Measurements from ENCODE around the gene SRC. TPM values are rescaled to one million over a fixed set of nuclear protein-coding genes. Genes with fewer than 3 reads are reported as not detected.

The SRC gene
- total RNA-seq, 1 experiment from 2014 or later = 197 TPM

DNA sequence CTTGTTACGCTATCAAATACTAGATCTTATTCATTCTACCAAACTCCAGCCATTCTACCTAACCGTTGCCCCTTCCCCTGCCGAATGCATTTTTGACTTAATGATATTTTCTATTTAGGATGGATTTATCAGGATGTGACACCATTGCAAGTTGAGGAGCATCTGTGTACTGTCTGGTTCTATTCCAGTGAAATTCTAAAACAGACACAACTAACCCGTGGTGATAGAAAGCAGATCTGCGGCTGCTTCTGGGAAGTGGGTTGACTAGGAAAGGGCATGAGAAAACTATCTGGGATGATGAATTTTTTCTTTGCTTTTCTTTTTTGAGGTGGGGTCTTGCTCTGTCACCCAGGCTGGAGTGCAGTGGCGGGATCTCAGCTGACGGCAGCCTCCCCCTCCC is 20.7 kb upstream of the SRC start:
- POLR2A ChIA-PET = no interaction called here

DNA sequence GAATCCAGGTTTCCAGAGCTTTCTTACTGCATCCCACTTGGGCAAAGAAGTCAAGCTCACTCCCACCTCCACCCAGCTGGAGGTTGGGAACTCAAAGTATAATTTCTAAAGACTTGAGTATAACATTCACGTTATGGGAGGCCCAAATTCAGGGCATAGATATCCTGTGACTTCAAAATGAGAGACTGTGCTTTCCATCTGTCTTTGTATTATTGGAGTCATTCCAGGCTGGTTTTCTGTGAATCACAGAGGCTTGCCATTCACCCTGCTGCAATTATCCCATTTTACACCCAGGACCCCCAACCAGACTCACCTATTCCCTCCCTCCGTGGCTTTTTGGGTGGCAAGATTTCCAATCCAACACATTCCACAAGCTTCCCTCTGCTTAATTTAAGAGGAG is 19.3 kb upstream of the SRC start:
- Histone ChIP-seq H3K27me3 (replicated peaks; ENCODE audit: control insufficient read depth, insufficient read depth, low read length) (no peaks in the 10 kb centered on the region), H3K4me3 (ENCODE audit: low read depth, low read length) (no peak overlapping the region), H3K4me1 (no peaks in the 10 kb centered on the region), H3K9me3 (no peaks in the 10 kb centered on the region), H3K36me3 (ENCODE audit: control insufficient read depth, insufficient read depth, low read length) (no peaks in the 10 kb centered on the region)
- no peaks in the 10 kb centered on the region for H3K4me1 Mint-ChIP-seq (ENCODE audit: low read depth, unreplicated experiment)
- TF ChIP-seq, protein P1, sequence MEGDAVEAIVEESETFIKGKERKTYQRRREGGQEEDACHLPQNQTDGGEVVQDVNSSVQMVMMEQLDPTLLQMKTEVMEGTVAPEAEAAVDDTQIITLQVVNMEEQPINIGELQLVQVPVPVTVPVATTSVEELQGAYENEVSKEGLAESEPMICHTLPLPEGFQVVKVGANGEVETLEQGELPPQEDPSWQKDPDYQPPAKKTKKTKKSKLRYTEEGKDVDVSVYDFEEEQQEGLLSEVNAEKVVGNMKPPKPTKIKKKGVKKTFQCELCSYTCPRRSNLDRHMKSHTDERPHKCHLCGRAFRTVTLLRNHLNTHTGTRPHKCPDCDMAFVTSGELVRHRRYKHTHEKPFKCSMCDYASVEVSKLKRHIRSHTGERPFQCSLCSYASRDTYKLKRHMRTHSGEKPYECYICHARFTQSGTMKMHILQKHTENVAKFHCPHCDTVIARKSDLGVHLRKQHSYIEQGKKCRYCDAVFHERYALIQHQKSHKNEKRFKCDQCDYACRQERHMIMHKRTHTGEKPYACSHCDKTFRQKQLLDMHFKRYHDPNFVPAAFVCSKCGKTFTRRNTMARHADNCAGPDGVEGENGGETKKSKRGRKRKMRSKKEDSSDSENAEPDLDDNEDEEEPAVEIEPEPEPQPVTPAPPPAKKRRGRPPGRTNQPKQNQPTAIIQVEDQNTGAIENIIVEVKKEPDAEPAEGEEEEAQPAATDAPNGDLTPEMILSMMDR (IDR thresholded peaks at IDR 0.05; ENCODE audit: insufficient read depth in 1 of 2, low read depth in 1 of 2, low read length in 1 of 2, severe bottlenecking in 1 of 2, unreplicated experiment in 1 of 2) = no peak
- H3K27ac Mint-ChIP-seq (ENCODE audit: unreplicated experiment) = no peak overlapping the region
- no peak for DNase-seq
- intact Hi-C loops (cut with micrococcal nuclease; ENCODE audit: unreplicated experiment) = no loop called here
- no peaks in the 10 kb centered on the region for H3K27me3 Mint-ChIP-seq (ENCODE audit: insufficient read depth, unreplicated experiment)
- no peak overlapping the region for H3K4me3 Mint-ChIP-seq (ENCODE audit: unreplicated experiment)
- BruUV-seq (replicated peaks) = no TSS peak
- H3K36me3 Mint-ChIP-seq (ENCODE audit: insufficient read depth, unreplicated experiment) = peaks cover 5% of the 10 kb centered on the region
- CTCF ChIA-PET = interaction anchor here (1.2 kb wide), 1 partner anchor 68 kb away, joined by 3 read pairs; no protein-coding TSS in a partner anchor
- POLR2A ChIA-PET = interaction anchor here (0.7 kb wide), 1 partner anchor 43 kb away, joined by 4 read pairs; no protein-coding TSS in a partner anchor
- H3K9me3 Mint-ChIP-seq (ENCODE audit: unreplicated experiment) = peaks cover 10% of the 10 kb centered on the region

More for the DNA sequence above, 20.7 kb upstream of the SRC start:
- H3K36me3 Mint-ChIP-seq (ENCODE audit: insufficient read depth, unreplicated experiment) = peaks cover 5% of the 10 kb centered on the region
- TF ChIP-seq, protein P1 (IDR thresholded peaks at IDR 0.05; ENCODE audit: insufficient read depth in 1 of 2, low read depth in 1 of 2, low read length in 1 of 2, severe bottlenecking in 1 of 2, unreplicated experiment in 1 of 2) = no peak
- H3K27me3 ChIP-seq (replicated peaks; ENCODE audit: control insufficient read depth, insufficient read depth, low read length) = no peaks in the 10 kb centered on the region
- no peak overlapping the region for H3K4me3 ChIP-seq (ENCODE audit: low read depth, low read length)
- no peak for DNase-seq
- H3K4me3 Mint-ChIP-seq (ENCODE audit: unreplicated experiment) = no peak overlapping the region
- H3K4me1 ChIP-seq = no peaks in the 10 kb centered on the region
- intact Hi-C loops (cut with micrococcal nuclease; ENCODE audit: unreplicated experiment) = no loop called here
- no peaks in the 10 kb centered on the region for H3K36me3 ChIP-seq (ENCODE audit: control insufficient read depth, insufficient read depth, low read length)
- H3K27me3 Mint-ChIP-seq (ENCODE audit: insufficient read depth, unreplicated experiment) = no peaks in the 10 kb centered on the region
- no TSS peak for BruUV-seq (replicated peaks)
- CTCF ChIA-PET = interaction anchor here (0.9 kb wide), 1 partner anchor 11 kb away, joined by 4 read pairs; no protein-coding TSS in a partner anchor
- H3K9me3 ChIP-seq = no peaks in the 10 kb centered on the region; the same call in 1 of the 2 replicates
- no peaks in the 10 kb centered on the region for H3K4me1 Mint-ChIP-seq (ENCODE audit: low read depth, unreplicated experiment)
- no peak overlapping the region for H3K27ac Mint-ChIP-seq (ENCODE audit: unreplicated experiment)
- H3K9me3 Mint-ChIP-seq (ENCODE audit: unreplicated experiment) = peaks cover 10% of the 10 kb centered on the region

DNA sequence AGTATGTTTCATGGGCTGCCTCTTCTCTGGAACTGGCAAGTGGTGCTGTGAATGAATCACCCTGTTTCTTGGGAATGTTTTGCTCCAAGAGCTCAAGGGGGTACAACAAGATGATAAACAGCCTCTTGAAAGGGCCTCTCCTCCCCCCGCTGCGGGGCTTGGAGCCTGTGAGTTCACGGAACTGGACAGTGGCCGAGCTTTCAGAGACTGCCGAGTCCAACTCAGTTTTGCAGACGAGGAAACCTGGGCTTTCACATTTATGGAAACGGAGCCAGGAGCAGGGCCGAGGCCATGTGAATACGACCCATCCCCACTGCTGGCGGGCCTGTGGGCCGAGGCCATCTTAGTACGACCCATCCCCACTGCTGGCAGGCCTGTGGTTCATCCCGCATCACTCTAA is 18.2 kb upstream of the SRC start:
- BruUV-seq (replicated peaks) = no TSS peak
- Histone ChIP-seq H3K4me3 (ENCODE audit: low read depth, low read length) (no peak overlapping the region), H3K9me3 (no peaks in the 10 kb centered on the region), H3K27me3 (replicated peaks; ENCODE audit: control insufficient read depth, insufficient read depth, low read length) (no peaks in the 10 kb centered on the region), H3K4me1 (no peaks in the 10 kb centered on the region), H3K36me3 (ENCODE audit: control insufficient read depth, insufficient read depth, low read length) (no peaks in the 10 kb centered on the region)
- TF ChIP-seq, protein P1 (IDR thresholded peaks at IDR 0.05; ENCODE audit: insufficient read depth in 1 of 2, low read depth in 1 of 2, low read length in 1 of 2, severe bottlenecking in 1 of 2, unreplicated experiment in 1 of 2) = no peak
- DNase-seq = no peak
- H3K27me3 Mint-ChIP-seq (ENCODE audit: insufficient read depth, unreplicated experiment) = no peaks in the 10 kb centered on the region
- intact Hi-C loops (cut with micrococcal nuclease; ENCODE audit: unreplicated experiment) = no loop called here
- H3K9me3 Mint-ChIP-seq (ENCODE audit: unreplicated experiment) = peaks cover 5% of the 10 kb centered on the region
- no peak overlapping the region for H3K4me3 Mint-ChIP-seq (ENCODE audit: unreplicated experiment)
- peaks cover 5% of the 10 kb centered on the region for H3K36me3 Mint-ChIP-seq (ENCODE audit: insufficient read depth, unreplicated experiment)
- no peak overlapping the region for H3K27ac Mint-ChIP-seq (ENCODE audit: unreplicated experiment)
- ChIA-PET POLR2A (no interaction called here), CTCF (no interaction called here)
- peaks cover 7% of the 10 kb centered on the region for H3K4me1 Mint-ChIP-seq (ENCODE audit: low read depth, unreplicated experiment)

All from Caco-2 (cell line).